Measurements from ENCODE around the gene IFNL4.

GRCh38 chr19:39218230-39219007 lies 30.2 kb downstream of the IFNL4 start:
- TF ChIP-seq POLR2A (IDR thresholded peaks at IDR 0.05) (no peak), EP300 (IDR thresholded peaks at IDR 0.05) (no peak)
